Lower leg skin (tissue), 3 donors: Measurements from ENCODE around the gene OR10D3.

Source experiments
- POLR2A ChIP-seq, 2 donors: fragments of 450-650 bp; IDR thresholded peaks; one replicate each; pipeline ENCODE4 v1.6.1; 2016 to 2017; ENCODE audit warnings: antibody characterized with exemption in 2 of 2, mild to moderate bottlenecking in 1 of 2, moderate library complexity in 1 of 2
- TF ChIP-seq, protein P1 (sequence below), 3 donors: fragments of 450-650 bp; IDR thresholded peaks; one replicate each; pipeline ENCODE4 v1.5.1; 2016; ENCODE audit warnings: antibody characterized with exemption in 3 of 3, mild to moderate bottlenecking in 3 of 3, moderate library complexity in 2 of 3

DNA sequence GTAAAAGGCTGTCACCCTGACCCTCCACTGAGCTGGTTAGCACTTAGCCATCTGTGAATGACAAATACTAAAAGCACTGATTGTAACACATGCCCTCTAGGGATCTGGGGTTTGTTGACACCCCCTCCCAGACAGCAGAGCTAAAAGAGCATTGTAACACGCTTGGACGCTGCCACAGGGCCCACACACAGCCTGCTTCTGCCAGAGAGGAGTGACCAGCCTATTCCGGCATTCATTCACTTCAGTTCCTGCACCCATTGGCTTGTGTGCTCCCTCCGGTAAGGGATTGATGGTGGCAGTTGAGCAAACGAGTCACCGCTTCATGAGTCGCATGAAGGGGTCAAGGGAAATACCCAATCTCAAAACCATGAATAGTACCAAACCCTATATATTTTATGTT is 15.8 kb downstream of the OR10D3 start:
- TF ChIP-seq, protein P1, sequence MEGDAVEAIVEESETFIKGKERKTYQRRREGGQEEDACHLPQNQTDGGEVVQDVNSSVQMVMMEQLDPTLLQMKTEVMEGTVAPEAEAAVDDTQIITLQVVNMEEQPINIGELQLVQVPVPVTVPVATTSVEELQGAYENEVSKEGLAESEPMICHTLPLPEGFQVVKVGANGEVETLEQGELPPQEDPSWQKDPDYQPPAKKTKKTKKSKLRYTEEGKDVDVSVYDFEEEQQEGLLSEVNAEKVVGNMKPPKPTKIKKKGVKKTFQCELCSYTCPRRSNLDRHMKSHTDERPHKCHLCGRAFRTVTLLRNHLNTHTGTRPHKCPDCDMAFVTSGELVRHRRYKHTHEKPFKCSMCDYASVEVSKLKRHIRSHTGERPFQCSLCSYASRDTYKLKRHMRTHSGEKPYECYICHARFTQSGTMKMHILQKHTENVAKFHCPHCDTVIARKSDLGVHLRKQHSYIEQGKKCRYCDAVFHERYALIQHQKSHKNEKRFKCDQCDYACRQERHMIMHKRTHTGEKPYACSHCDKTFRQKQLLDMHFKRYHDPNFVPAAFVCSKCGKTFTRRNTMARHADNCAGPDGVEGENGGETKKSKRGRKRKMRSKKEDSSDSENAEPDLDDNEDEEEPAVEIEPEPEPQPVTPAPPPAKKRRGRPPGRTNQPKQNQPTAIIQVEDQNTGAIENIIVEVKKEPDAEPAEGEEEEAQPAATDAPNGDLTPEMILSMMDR (IDR thresholded peaks at IDR 0.05): no peak
- no peak for TF ChIP-seq POLR2A (IDR thresholded peaks at IDR 0.05)
